Upper lobe of right lung (tissue), 1 donor: ENCODE data around the gene GNAL. TPM values are rescaled to one million over a fixed set of nuclear protein-coding genes. Genes with fewer than 3 reads are reported as not detected.

Experiments used
- ATAC-seq: fragments of 200-7000 bp; cut with Tn5 transposase; one replicate; pipeline ENCODE4 v1.9.1; 2020; ENCODE audit warnings: mild to moderate bottlenecking, moderate library complexity
- DNase-seq: peaks from one replicate; pipeline ENCODE4 v3.0.0-alpha.2; 2020
- H3K27ac ChIP-seq: fragments of 200-600 bp; one replicate; pipeline ENCODE4 v1.8.0; 2022
- H3K27me3 ChIP-seq: fragments of 200-600 bp; one replicate; pipeline ENCODE4 v1.8.0; 2022; ENCODE audit warnings: mild to moderate bottlenecking
- H3K36me3 ChIP-seq: fragments of 200-600 bp; one replicate; pipeline ENCODE4 v1.8.0; 2022
- H3K4me1 ChIP-seq: fragments of 200-600 bp; one replicate; pipeline ENCODE4 v1.8.0; 2022
- H3K4me3 ChIP-seq: fragments of 200-600 bp; one replicate; pipeline ENCODE4 v1.8.0; 2022; ENCODE audit warnings: mild to moderate bottlenecking
- H3K9me3 ChIP-seq: fragments of 200-600 bp; one replicate; pipeline ENCODE4 v1.8.0; 2022
- CTCF ChIP-seq: fragments of 200-600 bp; IDR thresholded peaks from one replicate; pipeline ENCODE4 v1.8.0; 2022; ENCODE audit warnings: antibody characterized with exemption
- intact Hi-C: fragments of 100-400 bp; cut with DNase I; formaldehyde crosslinking; loops from one replicate; pipeline ENCODE4 v1.11.0; 2022
- total RNA-seq: library from RNA; stranded (reverse); fragmentation: NEBNext Ultra II Directional; extraction: Animal tissue kit (Norgen Biotek cat#: 25700); gene quantifications from one replicate; pipeline ENCODE4 v1.2.1, GENCODE V29; 2021
- donor health status: DM: no; HTN: yes; CAD: no; lungs with severe emphysema.

GNAL gene
- total RNA-seq, 1 donor from 2014 or later, result 4.3 TPM

- intact Hi-C loops, result no loop called here
- TF ChIP-seq CTCF, result no peak
- H3K4me3 ChIP-seq, result no peak overlapping the region
These were observed 40.5 kb downstream of the GNAL start for GRCh38 chr18:11729556-11729955.

GRCh38 chr18:11733031-11733430 lies 44.0 kb downstream of the GNAL start:
- no peaks in the 10 kb centered on the region for H3K4me1 ChIP-seq
- H3K36me3 ChIP-seq, result no peaks in the 10 kb centered on the region
- peak overlapping the region; percentile 23 for H3K4me3 ChIP-seq
- DNase-seq (peak; percentile 91), ATAC-seq (peak; percentile 98)
- H3K27ac ChIP-seq, result no peak overlapping the region
- intact Hi-C loops, result no loop called here
- TF ChIP-seq CTCF, result peak; percentile 91
- no peaks in the 10 kb centered on the region for H3K9me3 ChIP-seq
- H3K27me3 ChIP-seq, result peaks cover 5% of the 10 kb centered on the region

More at GRCh38 chr18:11729556-11729955, 40.5 kb downstream of the GNAL start:
- no peaks in the 10 kb centered on the region for H3K9me3 ChIP-seq
- H3K27me3 ChIP-seq, result peaks cover 5% of the 10 kb centered on the region
- H3K4me1 ChIP-seq, result no peaks in the 10 kb centered on the region
- ATAC-seq (no peak), DNase-seq (no peak)
- no peaks in the 10 kb centered on the region for H3K36me3 ChIP-seq
- no peak overlapping the region for H3K27ac ChIP-seq

GRCh38 chr18:11736656-11737055 lies 47.6 kb downstream of the GNAL start:
- intact Hi-C loops, result no loop called here
- no peak for TF ChIP-seq CTCF
- ATAC-seq, result no peak

GRCh38 chr18:11739893-11740292 lies 50.8 kb downstream of the GNAL start:
- no peak overlapping the region for H3K27ac ChIP-seq
- ATAC-seq, result no peak
- TF ChIP-seq CTCF, result no peak
- intact Hi-C loops, result no loop called here
- H3K4me1 ChIP-seq, result no peaks in the 10 kb centered on the region
- H3K4me3 ChIP-seq, result no peak overlapping the region
- H3K9me3 ChIP-seq, result no peaks in the 10 kb centered on the region
- DNase-seq, result no peak
- H3K27me3 ChIP-seq, result peaks cover 9% of the 10 kb centered on the region
- H3K36me3 ChIP-seq, result no peaks in the 10 kb centered on the region

More at GRCh38 chr18:11736656-11737055, 47.6 kb downstream of the GNAL start:
- Histone ChIP-seq H3K27ac (no peak overlapping the region), H3K4me3 (no peak overlapping the region), H3K4me1 (no peaks in the 10 kb centered on the region), H3K27me3 (no peaks in the 10 kb centered on the region), H3K9me3 (no peaks in the 10 kb centered on the region), H3K36me3 (no peaks in the 10 kb centered on the region)
- DNase-seq, result no peak

- no peaks in the 10 kb centered on the region for H3K36me3 ChIP-seq
- DNase-seq, result no peak
- intact Hi-C loops, result no loop called here
- H3K27me3 ChIP-seq, result peaks cover 10% of the 10 kb centered on the region
- H3K4me1 ChIP-seq, result no peaks in the 10 kb centered on the region
- no peaks in the 10 kb centered on the region for H3K9me3 ChIP-seq
- no peak for ATAC-seq
- H3K27ac ChIP-seq, result no peak overlapping the region
- no peak for TF ChIP-seq CTCF
- no peak overlapping the region for H3K4me3 ChIP-seq
These were observed 51.4 kb downstream of the GNAL start for GRCh38 chr18:11740461-11740860.
